Smooth muscle cell (in vitro differentiated cells): ENCODE measurements around the gene CDHR2. TPM values are rescaled to one million over a fixed set of nuclear protein-coding genes. Genes with fewer than 3 reads are reported as not detected.

Source experiments
- DNase-seq: peaks from one replicate; lab custom pipeline; 2025; ENCODE audit not compliant: unreplicated experiment; lab: John Stamatoyannopoulos, UW
- H2AFZ ChIP-seq: fragments of 200-600 bp; sonication (generic); 2 replicates; pipeline ENCODE4 v1.6.0; 2016; ENCODE audit warnings: antibody characterized with exemption, low read depth, mild to moderate bottlenecking
- H3F3A ChIP-seq: fragments of 200-600 bp; sonication (generic); 2 replicates; pipeline ENCODE4 v1.6.0; 2017; ENCODE audit warnings: antibody characterized with exemption, low read depth
- H3K27ac ChIP-seq: fragments of 200-600 bp; sonication (generic); 2 replicates; pipeline ENCODE4 v1.5.1; 2016; ENCODE audit warnings: low read depth, mild to moderate bottlenecking
- H3K27me3 ChIP-seq: fragments of 200-600 bp; sonication (generic); 2 replicates; pipeline ENCODE4 v1.6.1; 2016; ENCODE audit warnings: low read depth, mild to moderate bottlenecking
- H3K36me3 ChIP-seq: fragments of 200-600 bp; sonication (generic); 2 replicates; pipeline ENCODE4 v1.5.1; 2016; ENCODE audit warnings: low read depth
- H3K4me1 ChIP-seq: fragments of 200-600 bp; sonication (generic); 2 replicates; pipeline ENCODE4 v1.5.1; 2016; ENCODE audit warnings: low read depth
- H3K4me2 ChIP-seq: fragments of 200-600 bp; sonication (generic); 2 replicates; pipeline ENCODE4 v1.6.0; 2016; ENCODE audit warnings: mild to moderate bottlenecking
- H3K4me3 ChIP-seq: fragments of 200-600 bp; sonication (generic); 2 replicates; pipeline ENCODE4 v1.5.1; 2016; ENCODE audit warnings: mild to moderate bottlenecking
- H3K79me2 ChIP-seq: fragments of 200-600 bp; sonication (generic); 2 replicates; pipeline ENCODE4 v1.6.0; 2016; ENCODE audit warnings: low read depth, mild to moderate bottlenecking
- H3K9ac ChIP-seq: fragments of 200-600 bp; sonication (generic); 2 replicates; pipeline ENCODE4 v1.6.0; 2016; ENCODE audit warnings: low read depth
- H3K9me3 ChIP-seq: fragments of 200-600 bp; sonication (generic); replicated peaks from 2 replicates; pipeline ENCODE4 v1.5.1; 2016; ENCODE audit warnings: low read depth
- H4K20me1 ChIP-seq: fragments of 200-600 bp; sonication (generic); 2 replicates; pipeline ENCODE4 v1.6.0; 2016; ENCODE audit warnings: low read depth
- CTCF ChIP-seq: fragments of 200-600 bp; sonication (generic); IDR thresholded peaks from 2 replicates; pipeline ENCODE4 v1.5.1; 2017; ENCODE audit warnings: borderline replicate concordance, mild to moderate bottlenecking, antibody characterized with exemption; ENCODE audit not compliant: insufficient read depth, poor library complexity, severe bottlenecking
- WGBS: methylation state at CpG from one replicate; pipeline ENCODE4 v1.1.7; 2016; ENCODE audit warnings: low lambda C conversion rate; 5-methylcytosine and 5-hydroxymethylcytosine counted together
- polyA plus RNA-seq: library from polyadenylated mRNA; unstranded; fragments of >200 nt; fragmentation: Nextera tagmentation; extraction: Ambion mirVana; gene quantifications from 2 replicates; pipeline ENCODE4 v1.2.1, GENCODE V29; 2016
- total RNA-seq: library from RNA; depleted of rRNA; stranded (reverse); fragments of >200 nt; gene quantifications from 2 replicates; pipeline ENCODE4 v1.2.3, GENCODE V29; 2014

The CDHR2 gene
- total and polyA plus RNA-seq, 2 experiments from 2014 or later: 0.13 TPM; not detected in 1

- H3F3A ChIP-seq: no peaks in the 10 kb centered on the region
Measured at GRCh38 chr5:176633598-176633997, 84.5 kb downstream of the CDHR2 start.

GRCh38 chr5:176636426-176636825 is 87.3 kb downstream of the CDHR2 start:
- Histone ChIP-seq H3K4me3 (no peak overlapping the region), H3K9ac (no peak overlapping the region), H3K4me1 (no peaks in the 10 kb centered on the region), H3K9me3 (no peaks in the 10 kb centered on the region), H3K27ac (no peak overlapping the region), H3K27me3 (peaks cover 27% of the 10 kb centered on the region), H3K4me2 (no peak overlapping the region), H3F3A (no peaks in the 10 kb centered on the region), H4K20me1 (no peaks in the 10 kb centered on the region), H2AFZ (no peak overlapping the region), H3K36me3 (no peaks in the 10 kb centered on the region), H3K79me2 (no peaks in the 10 kb centered on the region)
- no peak for DNase-seq
- WGBS: 50% methylated on average over 9 of the region's 9 CpGs
- no peak for TF ChIP-seq CTCF

More at GRCh38 chr5:176633598-176633997, 84.5 kb downstream of the CDHR2 start:
- H3K36me3 ChIP-seq: no peaks in the 10 kb centered on the region
- H4K20me1 ChIP-seq: no peaks in the 10 kb centered on the region
- WGBS: 41% methylated on average over 6 of the region's 6 CpGs
- peaks cover 11% of the 10 kb centered on the region for H3K4me1 ChIP-seq
- peaks cover 55% of the 10 kb centered on the region for H3K27me3 ChIP-seq
- no peak for DNase-seq
- H3K27ac ChIP-seq: no peak overlapping the region
- no peaks in the 10 kb centered on the region for H3K9me3 ChIP-seq
- no peak overlapping the region for H3K9ac ChIP-seq
- H2AFZ ChIP-seq: no peak overlapping the region
- TF ChIP-seq CTCF: no peak
- no peaks in the 10 kb centered on the region for H3K79me2 ChIP-seq
- no peak overlapping the region for H3K4me2 ChIP-seq
- H3K4me3 ChIP-seq: no peak overlapping the region

- H3K4me2 ChIP-seq: no peak overlapping the region
- WGBS: 63% methylated on average over 4 of the region's 4 CpGs
- DNase-seq: no peak
- no peaks in the 10 kb centered on the region for H3K9me3 ChIP-seq
- no peak for TF ChIP-seq CTCF
- no peaks in the 10 kb centered on the region for H4K20me1 ChIP-seq
- no peak overlapping the region for H2AFZ ChIP-seq
- no peaks in the 10 kb centered on the region for H3K36me3 ChIP-seq
- H3F3A ChIP-seq: no peaks in the 10 kb centered on the region
- no peaks in the 10 kb centered on the region for H3K4me1 ChIP-seq
- no peak overlapping the region for H3K9ac ChIP-seq
- H3K4me3 ChIP-seq: no peak overlapping the region
- H3K79me2 ChIP-seq: no peaks in the 10 kb centered on the region
- no peak overlapping the region for H3K27ac ChIP-seq
- peaks cover 15% of the 10 kb centered on the region for H3K27me3 ChIP-seq
Measured at GRCh38 chr5:176637556-176637955, 88.4 kb downstream of the CDHR2 start.

- Histone ChIP-seq H3K79me2 (no peaks in the 10 kb centered on the region), H3K9me3 (no peaks in the 10 kb centered on the region), H3K4me3 (no peak overlapping the region), H3K9ac (no peak overlapping the region), H3K4me1 (no peaks in the 10 kb centered on the region), H3K27ac (no peak overlapping the region), H4K20me1 (no peaks in the 10 kb centered on the region), H2AFZ (no peak overlapping the region), H3K36me3 (no peaks in the 10 kb centered on the region), H3K4me2 (no peak overlapping the region), H3F3A (no peaks in the 10 kb centered on the region), H3K27me3 (peaks cover 7% of the 10 kb centered on the region)
- TF ChIP-seq CTCF: no peak
- WGBS: 90% methylated on average over 3 of the region's 3 CpGs
- no peak for DNase-seq
Measured at GRCh38 chr5:176638437-176638836, 89.3 kb downstream of the CDHR2 start.
